ENCODE data around the gene BEND3.

- TF ChIP-seq CTCF (IDR thresholded peaks at IDR 0.05) = no peak
- TF ChIP-seq POLR2A (IDR thresholded peaks at IDR 0.05) = no peak
Observed at GRCh38 chr6:107066697-107067659, 48.3 kb downstream of the BEND3 start.

Measured in lower leg skin (tissue), 3 donors.